GM21723 (cell line): Measurements from ENCODE around the gene NHERF2.

ENCODE experiments used
- ATAC-seq: cut with Tn5 transposase; IDR thresholded peaks from one replicate; pipeline ENCODE4 v1.9.1; 2021; ENCODE audit warnings: mild to moderate bottlenecking, moderate library complexity; ENCODE audit not compliant: unreplicated experiment

Gene NHERF2

GRCh38 chr16:2056681-2057407 is 30.1 kb downstream of the NHERF2 start:
- ATAC-seq, result no peak

GRCh38 chr16:2057438-2057837 is 30.7 kb downstream of the NHERF2 start:
- no peak for ATAC-seq

DNA sequence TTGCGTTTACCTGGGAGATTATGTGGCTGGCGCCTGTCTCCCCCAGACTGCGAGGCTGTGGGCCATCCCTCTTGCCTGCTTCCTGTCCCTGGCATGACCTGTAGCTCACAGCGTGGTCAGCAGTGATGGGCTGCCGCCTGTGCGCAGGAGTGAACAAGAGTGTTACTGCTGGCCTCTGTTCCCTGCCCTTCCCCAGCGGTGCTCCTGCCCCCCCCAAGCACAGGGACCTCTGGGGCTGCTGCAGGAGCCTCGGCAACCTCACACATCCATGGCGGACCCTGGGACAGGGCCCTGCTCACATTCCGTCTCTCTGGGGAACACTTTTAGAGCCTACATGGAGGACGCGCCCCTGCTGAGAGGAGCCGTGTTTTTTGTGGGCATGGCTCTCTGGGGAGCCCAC is 31.7 kb downstream of the NHERF2 start:
- ATAC-seq, result no peak

DNA sequence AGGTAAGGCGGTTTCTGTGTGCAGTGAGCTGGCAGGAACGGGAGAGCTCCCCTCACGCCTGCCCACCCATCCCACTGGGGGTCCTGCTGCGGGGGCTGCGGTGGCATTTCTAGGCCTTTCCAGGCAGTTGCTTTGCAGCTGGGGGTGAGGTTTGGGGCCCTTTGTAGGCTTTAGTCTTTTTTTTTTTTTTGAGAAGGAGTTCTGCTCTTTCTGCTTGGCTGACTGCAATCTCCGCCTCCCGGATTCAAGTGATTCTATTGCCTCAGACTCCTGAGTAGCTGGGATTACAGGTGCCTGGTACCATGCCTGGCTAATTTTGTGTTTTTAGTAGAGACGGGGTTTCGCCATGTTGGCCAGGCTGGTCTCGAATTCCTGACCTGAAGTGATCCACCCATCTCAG is 32.2 kb downstream of the NHERF2 start:
- no peak for ATAC-seq

DNA sequence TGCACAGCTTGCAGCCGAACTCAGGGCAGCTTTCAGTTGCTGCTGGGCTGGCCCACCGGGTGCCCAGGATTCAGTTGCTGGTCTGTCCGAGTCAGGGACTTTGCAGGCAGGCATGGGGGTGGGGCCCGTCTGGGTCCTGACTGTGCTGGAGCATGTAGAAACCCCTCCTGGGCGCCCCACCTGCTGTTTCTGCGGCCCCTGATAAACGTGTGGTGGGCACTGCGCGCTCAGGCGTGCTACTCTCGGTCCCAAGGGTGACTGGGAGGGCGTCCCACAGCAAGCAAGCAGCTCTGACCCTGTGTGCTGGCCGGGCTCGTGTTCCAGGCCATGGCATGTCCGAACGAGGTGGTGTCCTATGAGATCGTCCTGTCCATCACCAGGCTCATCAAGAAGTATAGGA is 33.6 kb downstream of the NHERF2 start:
- no peak for ATAC-seq

- no peak for ATAC-seq
Observed at GRCh38 chr16:2061023-2061422, 34.3 kb downstream of the NHERF2 start.

GRCh38 chr16:2061526-2061925 is 34.8 kb downstream of the NHERF2 start:
- no peak for ATAC-seq

DNA sequence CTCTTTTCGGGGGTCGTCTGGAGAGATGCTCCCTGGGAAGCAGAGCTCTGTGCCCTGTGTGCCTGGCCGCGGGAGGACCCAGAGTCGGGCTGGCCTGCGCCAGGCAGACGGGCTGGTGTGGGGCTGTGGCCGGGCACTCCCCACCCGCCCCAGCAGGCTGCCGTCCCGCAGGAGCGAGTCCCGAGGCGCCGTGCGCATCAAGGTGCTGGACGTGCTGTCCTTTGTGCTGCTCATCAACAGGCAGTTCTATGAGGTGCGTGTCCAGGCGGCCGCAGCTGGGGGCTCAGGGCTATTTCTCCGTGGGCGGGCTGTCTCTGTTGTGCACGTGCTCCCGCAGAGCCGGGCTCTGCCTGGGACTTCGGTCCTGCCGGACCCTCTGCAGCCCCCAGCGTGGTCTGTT is 36.1 kb downstream of the NHERF2 start:
- ATAC-seq, result no peak

DNA sequence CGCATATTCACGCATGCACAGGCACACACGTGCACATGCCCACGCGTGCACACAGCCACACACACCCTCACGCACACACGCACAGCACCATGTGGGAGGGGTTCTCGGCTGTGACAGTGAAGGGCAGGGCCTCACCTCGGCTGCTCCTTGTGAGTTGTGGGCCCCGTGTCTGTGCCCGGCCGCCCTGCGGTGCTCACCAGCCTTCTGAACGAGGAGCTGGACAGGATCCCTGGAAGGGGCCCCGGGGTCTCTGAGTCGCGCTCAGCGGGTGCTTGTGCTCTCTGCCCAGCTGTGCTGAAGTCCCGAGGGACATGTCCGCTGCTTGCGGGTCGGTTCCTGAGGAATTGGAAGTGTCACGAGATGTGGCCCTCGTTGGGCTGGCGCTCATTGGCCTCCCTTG is 37.2 kb downstream of the NHERF2 start:
- no peak for ATAC-seq

- no peak for ATAC-seq
Observed at GRCh38 chr16:2064368-2064945, 37.8 kb downstream of the NHERF2 start.

- no peak for ATAC-seq
Observed at GRCh38 chr16:2066139-2066538, 39.4 kb downstream of the NHERF2 start.

GRCh38 chr16:2070576-2071453 is 44.1 kb downstream of the NHERF2 start:
- ATAC-seq, result no peak

DNA sequence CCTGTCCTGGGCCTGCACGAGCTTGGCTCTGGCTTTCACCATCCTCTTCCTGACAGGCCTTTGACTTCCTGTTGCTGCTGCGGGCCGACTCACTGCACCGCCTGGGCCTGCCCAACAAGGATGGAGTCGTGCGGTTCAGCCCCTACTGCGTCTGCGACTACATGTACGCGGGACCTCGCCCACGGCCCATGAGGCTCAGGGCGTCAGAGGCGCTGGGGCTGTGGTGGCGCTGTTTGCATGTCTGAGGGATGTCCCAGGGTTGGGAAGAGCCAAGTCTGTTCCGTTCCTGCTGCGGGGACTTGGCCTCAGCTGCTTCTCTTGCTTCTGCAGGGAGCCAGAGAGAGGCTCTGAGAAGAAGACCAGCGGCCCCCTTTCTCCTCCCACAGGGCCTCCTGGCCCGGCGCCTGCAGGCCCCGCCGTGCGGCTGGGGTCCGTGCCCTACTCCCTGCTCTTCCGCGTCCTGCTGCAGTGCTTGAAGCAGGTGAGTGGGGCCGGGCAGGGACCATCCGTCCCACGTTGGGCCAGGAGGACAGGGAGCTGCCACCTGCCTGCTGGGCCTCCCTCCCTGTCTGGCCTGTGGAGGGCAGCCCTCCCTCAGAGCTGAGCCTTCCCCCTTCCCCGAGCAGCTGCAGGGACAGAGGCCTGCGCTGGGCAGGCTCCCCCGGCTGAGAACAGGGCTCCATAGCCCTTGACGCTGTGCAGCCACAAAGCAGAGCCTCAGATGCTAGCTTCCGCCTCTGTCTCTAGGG is 44.9 kb downstream of the NHERF2 start:
- no peak for ATAC-seq

- ATAC-seq, result no peak
Observed at GRCh38 chr16:2072926-2073325, 46.2 kb downstream of the NHERF2 start.

DNA sequence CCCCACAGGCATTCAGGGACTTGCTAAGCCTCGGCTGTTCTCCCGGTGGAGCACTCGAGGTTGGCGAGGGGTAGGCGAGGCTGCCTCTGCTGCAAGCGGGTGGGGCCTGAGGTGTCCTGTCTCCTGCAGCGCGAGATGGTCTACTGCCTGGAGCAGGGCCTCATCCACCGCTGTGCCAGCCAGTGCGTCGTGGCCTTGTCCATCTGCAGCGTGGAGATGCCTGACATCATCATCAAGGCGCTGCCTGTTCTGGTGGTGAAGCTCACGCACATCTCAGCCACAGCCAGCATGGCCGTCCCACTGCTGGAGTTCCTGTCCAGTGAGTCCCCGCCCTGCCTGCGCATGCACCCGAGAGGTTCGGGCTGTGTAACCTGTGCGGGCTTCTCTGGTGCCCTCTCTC is 47.4 kb downstream of the NHERF2 start:
- ATAC-seq, result no peak

DNA sequence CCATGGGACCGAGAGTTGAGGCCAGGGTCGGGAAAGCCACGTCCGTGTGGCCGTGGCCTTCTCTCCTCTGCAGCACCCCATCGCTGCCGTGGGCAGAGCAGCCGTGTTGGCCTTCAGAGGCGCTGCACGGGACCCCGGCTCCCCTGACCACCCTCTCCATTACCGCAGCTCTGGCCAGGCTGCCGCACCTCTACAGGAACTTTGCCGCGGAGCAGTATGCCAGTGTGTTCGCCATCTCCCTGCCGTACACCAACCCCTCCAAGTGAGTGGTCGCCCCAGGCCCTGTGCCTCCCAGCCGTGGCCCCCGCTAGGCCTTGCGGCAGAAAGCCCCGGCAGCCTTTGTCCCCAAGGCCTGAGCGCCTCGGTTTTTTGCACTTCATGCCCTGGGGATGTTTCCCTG is 48.9 kb downstream of the NHERF2 start:
- no peak for ATAC-seq

- ATAC-seq, result no peak
Observed at GRCh38 chr16:2076072-2076865, 49.6 kb downstream of the NHERF2 start.

GRCh38 chr16:2077016-2077415 is 50.3 kb downstream of the NHERF2 start:
- no peak for ATAC-seq

DNA sequence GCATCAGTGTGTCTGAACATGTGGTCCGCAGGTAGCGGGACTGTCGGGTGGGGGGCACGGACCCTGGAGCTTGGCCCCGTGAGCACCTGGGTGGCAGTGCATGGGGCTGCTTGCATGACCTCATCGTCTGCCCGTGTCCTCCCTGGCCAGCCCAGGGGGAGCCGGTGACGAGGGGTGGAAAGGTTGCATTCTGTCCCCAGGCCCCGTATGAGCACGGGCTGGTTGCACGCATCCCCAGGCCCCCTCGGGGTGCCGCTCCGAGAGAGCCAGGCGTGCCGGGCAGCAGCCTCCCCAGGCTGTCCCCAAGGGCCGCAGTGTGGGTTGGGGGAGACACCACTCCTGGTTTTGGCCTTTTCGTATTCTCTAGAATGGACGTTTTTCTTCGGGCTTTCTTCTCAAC is 51.0 kb downstream of the NHERF2 start:
- ATAC-seq, result no peak

- no peak for ATAC-seq
Observed at GRCh38 chr16:2078096-2078495, 51.4 kb downstream of the NHERF2 start.
